Activated CD8-positive, alpha-beta T cell treated with anti-CD3 and anti-CD28 coated beads for 36 hours (primary cell): ENCODE data around the gene MCCC1. TPM values are rescaled to one million over a fixed set of nuclear protein-coding genes. Genes with fewer than 3 reads are reported as not detected.
"Not testable (repeated sequence)": the region's sequence is repeated elsewhere in the genome, so short reads cannot be mapped to it uniquely, and the experiment has no call there.

Source experiments
- ATAC-seq: fragments of 200-7000 bp; cut with Tn5 transposase; one replicate; pipeline ENCODE4 v1.10.0; 2021; ENCODE audit warnings: mild to moderate bottlenecking, moderate library complexity
- CTCF ChIA-PET: fragments of 350-600 bp; sonication (Branson Sonifier 250); formaldehyde crosslinking; loops from one replicate; lab custom pipeline; 2021; ENCODE audit warnings: antibody characterized with exemption; lab: Charles Lee
- POLR2A ChIA-PET: fragments of 350-600 bp; sonication (Branson Sonifier 250); formaldehyde crosslinking; loops from one replicate; lab custom pipeline; 2021; ENCODE audit warnings: antibody characterized with exemption; lab: Charles Lee
- DNase-seq: peaks from one replicate; pipeline ENCODE4 v3.0.0-alpha.2; 2020
- H3K27ac Mint-ChIP-seq: one replicate; pipeline ENCODE4 v1.8.0; 2021; ENCODE audit warnings: mild to moderate bottlenecking, mixed read lengths
- H3K27me3 Mint-ChIP-seq: one replicate; pipeline ENCODE4 v1.8.0; 2021; ENCODE audit warnings: mixed read lengths
- H3K36me3 Mint-ChIP-seq: one replicate; pipeline ENCODE4 v1.8.0; 2021; ENCODE audit warnings: low read depth, mixed read lengths
- H3K4me1 Mint-ChIP-seq: one replicate; pipeline ENCODE4 v1.8.0; 2021; ENCODE audit warnings: low read depth, mixed read lengths
- H3K4me3 Mint-ChIP-seq: one replicate; pipeline ENCODE4 v1.8.0; 2021; ENCODE audit warnings: mild to moderate bottlenecking, moderate library complexity, mixed read lengths
- H3K9me3 Mint-ChIP-seq: one replicate; pipeline ENCODE4 v1.8.0; 2021; ENCODE audit warnings: mixed read lengths
- CTCF ChIP-seq: fragments of 200-600 bp; IDR thresholded peaks from one replicate; pipeline ENCODE4 v1.8.0; 2022; ENCODE audit warnings: antibody characterized with exemption, mild to moderate bottlenecking
- intact Hi-C: fragments of 100-400 bp; cut with micrococcal nuclease; formaldehyde crosslinking; loops from one replicate; pipeline ENCODE4 v1.10.0; 2022
- total RNA-seq, 2 experiments: library from RNA; stranded (reverse); gene quantifications; one replicate each; pipeline ENCODE4 v1.2.3, GENCODE V29; 2021

The MCCC1 gene
- total RNA-seq, 2 experiments from 2014 or later: 35.0 to 38.0 TPM

- intact Hi-C loops: no loop called here
Observed at GRCh38 chr3:183013074-183013473, 86.2 kb downstream of the MCCC1 start.

GRCh38 chr3:183008800-183009199, 90.5 kb downstream of the MCCC1 start:
- DNase-seq (no peak), ATAC-seq (no peak)
- H3K9me3 Mint-ChIP-seq: no peaks in the 10 kb centered on the region
- ChIA-PET CTCF (no interaction called here), POLR2A (no interaction called here)
- H3K27ac Mint-ChIP-seq: no peak overlapping the region
- H3K36me3 Mint-ChIP-seq: no peaks in the 10 kb centered on the region
- H3K27me3 Mint-ChIP-seq: no peaks in the 10 kb centered on the region
- no peaks in the 10 kb centered on the region for H3K4me1 Mint-ChIP-seq
- TF ChIP-seq CTCF: no peak
- intact Hi-C loops: no loop called here
- H3K4me3 Mint-ChIP-seq: no peak overlapping the region

More at GRCh38 chr3:183013074-183013473, 86.2 kb downstream of the MCCC1 start:
- Mint-ChIP-seq H3K27me3 (no peaks in the 10 kb centered on the region), H3K9me3 (no peaks in the 10 kb centered on the region), H3K4me1 (no peaks in the 10 kb centered on the region), H3K4me3 (no peak overlapping the region), H3K27ac (no peak overlapping the region), H3K36me3 (peaks cover 12% of the 10 kb centered on the region)
- TF ChIP-seq CTCF: no peak
- POLR2A ChIA-PET: no interaction called here
- DNase-seq: no peak
- CTCF ChIA-PET: interaction anchor here (1.5 kb wide), 1 partner anchor 103 kb away, joined by 3 read pairs; no protein-coding TSS in a partner anchor
- no peak for ATAC-seq

- H3K9me3 Mint-ChIP-seq: no peaks in the 10 kb centered on the region
- no peaks in the 10 kb centered on the region for H3K36me3 Mint-ChIP-seq
- DNase-seq (no peak), ATAC-seq (no peak)
- H3K4me3 Mint-ChIP-seq: no peak overlapping the region
- H3K27ac Mint-ChIP-seq: no peak overlapping the region
- no peak for TF ChIP-seq CTCF
- intact Hi-C loops: no loop called here
- H3K4me1 Mint-ChIP-seq: no peaks in the 10 kb centered on the region
- ChIA-PET CTCF (no interaction called here), POLR2A (no interaction called here)
- no peaks in the 10 kb centered on the region for H3K27me3 Mint-ChIP-seq
Observed at GRCh38 chr3:183008303-183008702, 91.0 kb downstream of the MCCC1 start.

- no peaks in the 10 kb centered on the region for H3K27me3 Mint-ChIP-seq
- DNase-seq (no peak), ATAC-seq (no peak)
- ChIA-PET CTCF (no interaction called here), POLR2A (no interaction called here)
- intact Hi-C loops: no loop called here
- no peaks in the 10 kb centered on the region for H3K4me1 Mint-ChIP-seq
- no peaks in the 10 kb centered on the region for H3K9me3 Mint-ChIP-seq
- H3K27ac Mint-ChIP-seq: no peak overlapping the region
- no peak for TF ChIP-seq CTCF
- no peaks in the 10 kb centered on the region for H3K36me3 Mint-ChIP-seq
- H3K4me3 Mint-ChIP-seq: no peak overlapping the region
Observed at GRCh38 chr3:183006396-183007002, 92.8 kb downstream of the MCCC1 start.

- Mint-ChIP-seq H3K27ac (no peak overlapping the region), H3K27me3 (no peaks in the 10 kb centered on the region), H3K9me3 (peaks cover 3% of the 10 kb centered on the region), H3K36me3 (no peaks in the 10 kb centered on the region), H3K4me3 (no peak overlapping the region), H3K4me1 (no peaks in the 10 kb centered on the region)
- no peak for DNase-seq
- CTCF ChIA-PET: no interaction called here
- TF ChIP-seq CTCF: no peak
- POLR2A ChIA-PET: no interaction called here
- ATAC-seq: no peak
- intact Hi-C loops: no loop called here
Observed at GRCh38 chr3:182999767-183000166, 99.5 kb downstream of the MCCC1 start.

GRCh38 chr3:182993486-182994201, 105.7 kb downstream of the MCCC1 start:
- CTCF ChIA-PET, H3K27me3 Mint-ChIP-seq, H3K27ac Mint-ChIP-seq, H3K9me3 Mint-ChIP-seq, intact Hi-C loops, POLR2A ChIA-PET, DNase-seq, H3K36me3 Mint-ChIP-seq, H3K4me3 Mint-ChIP-seq, ATAC-seq, H3K4me1 Mint-ChIP-seq: not testable (repeated sequence)
